ENCODE results near the gene ATP1B1.
A peak's percentile ranks its signal among the peaks of the same experiment; 100 is the strongest.

The ATP1B1 gene

DNA sequence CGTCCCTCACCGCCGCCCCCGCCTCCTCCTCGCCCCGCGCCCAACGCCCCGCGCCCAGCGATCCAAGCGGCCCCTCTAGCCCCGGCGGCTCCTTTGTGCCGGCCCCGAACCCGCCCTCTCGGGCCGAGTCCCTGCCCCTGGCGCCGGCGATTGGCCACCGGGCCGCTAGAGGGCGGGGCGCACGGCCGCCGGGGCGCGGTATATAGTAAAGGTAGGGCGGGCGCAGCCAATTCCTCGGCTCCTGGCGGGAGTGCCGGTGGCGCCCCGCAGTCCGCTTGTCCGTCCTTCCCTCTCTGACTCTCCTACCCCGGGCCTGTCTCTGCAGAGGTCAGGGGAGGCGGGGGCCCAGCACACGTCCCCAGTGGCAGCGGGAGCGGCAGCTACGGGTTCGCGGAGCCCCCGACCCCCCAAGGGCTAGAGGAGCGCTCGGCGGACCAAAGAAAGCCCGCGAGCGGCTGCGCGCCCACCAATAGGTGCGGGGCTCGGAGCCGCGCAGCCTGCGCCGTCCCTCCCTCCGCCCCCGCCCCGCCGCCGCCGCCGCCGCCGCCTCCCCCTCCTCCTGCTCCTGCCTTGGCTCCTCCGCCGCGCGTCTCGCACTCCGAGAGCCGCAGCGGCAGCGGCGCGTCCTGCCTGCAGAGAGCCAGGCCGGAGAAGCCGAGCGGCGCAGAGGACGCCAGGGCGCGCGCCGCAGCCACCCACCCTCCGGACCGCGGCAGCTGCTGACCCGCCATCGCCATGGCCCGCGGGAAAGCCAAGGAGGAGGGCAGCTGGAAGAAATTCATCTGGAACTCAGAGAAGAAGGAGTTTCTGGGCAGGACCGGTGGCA, at the start of gene ATP1B1:
ATP1B1 (plus strand) TSS at position 596 of the 826 bp plus-strand sequence; CDS start at position 736, 140 bp downstream.
- DNase-seq, result peak; percentile 81

DNA sequence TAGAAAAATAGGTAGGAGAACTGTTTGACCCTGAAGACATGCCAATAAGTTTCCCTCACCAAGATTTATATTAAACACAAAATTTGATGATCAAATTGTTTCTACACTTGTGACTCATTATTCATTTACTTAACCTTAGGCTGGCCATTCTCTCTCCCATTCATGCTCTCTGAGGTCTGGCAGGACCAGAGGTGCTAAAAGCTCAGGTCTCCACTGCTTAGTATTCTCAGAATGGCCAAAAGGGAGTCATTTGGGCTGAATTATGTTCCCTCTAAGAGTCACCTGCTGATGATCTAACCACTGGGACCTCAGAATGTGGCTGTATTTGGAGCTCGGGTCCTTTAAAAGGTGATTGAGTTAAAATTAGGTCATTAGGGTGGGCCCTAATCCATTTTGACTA, 47.1 kb upstream of the ATP1B1 start:
- no peak for DNase-seq

DNA sequence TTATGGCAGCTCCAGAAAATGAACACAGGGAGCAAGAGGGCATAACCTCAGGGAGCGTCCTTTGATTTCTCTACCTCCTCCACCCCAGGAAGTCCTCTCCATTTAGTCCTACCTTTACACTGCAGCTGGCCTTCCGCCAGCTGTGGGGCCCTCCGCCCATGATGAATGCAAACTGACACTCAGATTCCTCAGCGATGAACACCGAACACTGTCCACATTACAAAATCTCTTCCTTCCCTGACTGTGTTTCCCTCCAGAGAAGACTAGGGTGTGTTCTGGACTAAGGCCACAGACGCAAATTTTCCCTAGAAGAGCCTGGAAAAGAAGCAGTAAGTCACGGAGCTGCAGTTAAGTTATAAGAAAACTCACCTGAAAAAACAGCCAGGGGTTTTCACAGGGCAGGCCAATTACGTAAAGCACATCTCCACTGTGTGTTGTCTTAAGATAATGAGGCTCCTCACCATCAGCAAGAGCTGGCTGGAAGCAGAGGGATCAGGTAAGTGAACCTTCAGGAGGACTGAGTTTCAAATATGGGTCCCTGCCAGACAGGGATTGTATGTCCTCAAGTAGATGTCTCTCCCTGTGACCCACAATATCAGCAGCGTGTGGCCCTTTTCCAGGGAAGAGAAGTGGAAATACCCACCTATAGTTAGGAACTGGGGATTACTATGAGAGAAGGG, 46.3 kb upstream of the ATP1B1 start:
- DNase-seq, result no peak

DNA sequence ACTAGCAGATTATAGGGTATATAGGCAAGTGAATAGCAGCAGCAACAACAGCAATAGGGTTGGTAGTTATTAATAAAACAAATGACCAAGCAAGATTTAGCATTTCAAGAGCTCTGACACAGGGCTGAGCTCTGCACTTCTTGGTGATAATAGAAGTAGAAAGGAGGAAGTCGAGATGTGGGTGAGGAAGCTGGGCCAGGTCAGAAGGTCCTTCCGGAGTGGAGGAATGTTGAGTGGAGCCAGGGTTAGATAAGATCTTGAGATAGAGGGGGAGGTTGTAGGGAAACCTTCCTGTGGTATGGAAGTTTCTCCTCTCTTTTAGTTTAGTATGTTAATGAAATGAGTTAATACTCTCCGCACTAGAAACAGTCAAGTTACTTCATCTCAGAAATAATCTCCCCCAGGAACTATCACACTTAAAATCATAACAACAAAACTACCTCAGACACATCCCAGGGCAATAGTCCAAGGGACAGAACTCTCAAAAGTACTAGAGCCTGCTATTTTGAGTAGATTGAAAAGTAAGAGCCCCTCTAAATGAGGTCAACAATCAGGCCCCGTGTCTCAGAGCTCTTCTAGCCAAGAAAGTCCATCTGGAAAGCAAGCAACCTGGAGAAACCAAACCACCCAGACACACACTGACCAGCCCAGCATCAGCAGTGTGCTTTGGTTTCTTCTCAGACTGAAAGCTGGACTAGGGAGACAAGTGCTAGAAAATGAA, 45.4 kb upstream of the ATP1B1 start:
- no peak for DNase-seq

DNA sequence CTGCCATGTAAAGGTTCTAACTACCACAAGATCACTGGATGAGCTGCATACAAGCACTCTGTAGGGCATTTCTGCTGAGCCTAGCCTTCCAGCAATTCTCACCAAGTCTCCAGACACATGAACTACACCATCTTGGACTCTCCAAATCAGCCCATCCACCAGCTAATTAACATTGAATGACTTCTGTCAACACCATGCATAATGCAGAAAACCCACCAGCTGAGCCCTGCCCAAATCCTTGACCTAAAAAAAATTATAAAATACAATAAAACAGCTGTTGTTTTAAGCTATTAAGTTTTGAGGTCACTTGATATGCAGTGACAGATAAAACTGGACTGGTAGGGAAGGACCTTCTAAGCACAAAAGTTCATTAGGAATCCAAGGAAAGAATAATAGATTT, 44.3 kb upstream of the ATP1B1 start:
- DNase-seq, result no peak

DNA sequence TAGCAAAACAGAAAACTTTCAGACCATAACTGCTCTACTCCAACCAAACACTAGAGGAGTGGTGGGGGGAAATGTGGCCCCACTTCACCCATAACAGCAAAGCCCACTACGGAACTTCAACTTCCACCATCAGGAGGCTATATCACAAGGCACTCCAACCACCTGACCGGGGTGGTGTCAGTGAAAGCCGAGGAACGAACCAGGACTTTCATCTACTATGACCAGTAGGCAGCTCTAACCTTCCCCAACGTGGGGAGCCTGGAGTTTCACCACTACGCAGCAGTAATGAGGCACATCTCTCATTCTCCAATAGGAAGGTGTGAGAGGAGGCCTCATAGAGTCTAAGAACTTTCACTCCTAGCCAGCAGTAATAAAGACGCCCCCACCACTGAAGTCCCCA, 42.4 kb upstream of the ATP1B1 start:
- DNase-seq, result no peak

DNA sequence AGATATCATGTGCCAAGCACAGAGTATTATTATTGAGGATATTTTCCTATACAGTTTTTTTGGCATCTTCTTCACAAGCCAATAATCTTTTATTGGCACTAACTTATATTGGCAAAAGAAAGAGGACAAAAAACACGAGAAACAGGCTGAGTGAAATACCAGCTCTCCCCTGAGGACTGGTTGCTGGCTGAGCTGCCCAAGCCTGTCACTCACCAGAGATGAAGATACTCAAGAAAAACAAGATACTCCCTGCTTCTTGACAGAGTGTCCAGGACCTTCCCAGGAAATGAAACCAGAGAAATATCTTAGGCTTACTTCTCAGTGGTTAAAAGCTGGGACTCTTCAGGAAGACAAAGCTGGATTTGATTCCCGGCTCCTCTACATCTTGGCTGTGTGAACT, 35.9 kb upstream of the ATP1B1 start:
- DNase-seq, result no peak

DNA sequence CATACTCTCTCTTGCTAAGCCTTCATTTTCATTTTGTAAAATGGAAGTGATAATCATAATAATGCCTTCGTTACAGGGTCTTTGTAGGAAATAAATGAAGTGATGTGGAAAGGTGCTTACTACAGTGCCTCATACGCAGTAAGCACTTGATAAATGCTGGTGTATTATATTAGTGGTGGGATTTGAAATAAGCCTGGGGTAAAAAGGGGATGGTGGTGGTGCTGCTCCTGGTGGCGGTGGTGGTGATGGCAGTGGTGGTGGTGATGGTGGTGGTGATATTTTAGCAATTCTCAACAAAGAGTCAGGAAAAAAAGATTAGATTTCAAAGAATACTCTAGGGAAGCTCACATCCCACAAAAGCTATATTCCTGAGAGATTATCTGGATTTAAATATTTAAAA, 35.5 kb upstream of the ATP1B1 start:
- DNase-seq, result no peak

DNA sequence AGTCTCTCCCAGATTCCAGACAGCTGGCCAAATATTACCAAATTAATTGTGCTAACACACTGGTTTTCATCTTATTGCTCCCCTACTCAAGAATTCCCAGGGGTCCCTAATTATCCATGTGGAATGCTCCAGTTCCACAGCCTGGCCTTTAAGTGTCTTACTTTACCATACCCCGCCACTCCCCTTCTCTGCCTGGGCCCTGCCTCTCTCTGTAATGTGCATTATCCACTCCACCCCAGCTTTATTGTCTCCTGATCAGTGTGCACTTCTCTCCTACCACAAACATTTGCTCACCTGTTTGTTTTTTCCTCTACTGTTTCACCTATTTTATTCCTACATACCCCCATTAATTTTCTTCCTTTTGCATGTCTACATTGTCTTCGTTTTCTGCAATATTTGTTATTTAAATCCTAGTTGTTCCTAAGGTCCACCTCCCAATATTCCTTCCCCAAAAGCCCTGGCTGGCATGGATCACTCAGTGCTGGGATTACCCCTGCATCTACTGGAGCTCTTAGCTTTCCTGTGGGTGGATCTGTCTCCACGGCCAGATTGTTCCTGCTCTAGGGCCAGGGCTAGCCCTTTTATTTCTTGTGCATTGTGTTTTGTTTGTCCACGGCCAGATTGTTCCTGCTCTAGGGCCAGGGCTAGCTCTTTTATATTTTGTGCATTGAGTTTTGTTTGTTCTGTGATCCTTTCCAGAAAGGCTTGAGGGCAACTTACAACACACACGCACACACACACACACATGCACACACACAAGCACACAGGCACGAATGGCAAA, 33.4 kb upstream of the ATP1B1 start:
- no peak for DNase-seq

DNA sequence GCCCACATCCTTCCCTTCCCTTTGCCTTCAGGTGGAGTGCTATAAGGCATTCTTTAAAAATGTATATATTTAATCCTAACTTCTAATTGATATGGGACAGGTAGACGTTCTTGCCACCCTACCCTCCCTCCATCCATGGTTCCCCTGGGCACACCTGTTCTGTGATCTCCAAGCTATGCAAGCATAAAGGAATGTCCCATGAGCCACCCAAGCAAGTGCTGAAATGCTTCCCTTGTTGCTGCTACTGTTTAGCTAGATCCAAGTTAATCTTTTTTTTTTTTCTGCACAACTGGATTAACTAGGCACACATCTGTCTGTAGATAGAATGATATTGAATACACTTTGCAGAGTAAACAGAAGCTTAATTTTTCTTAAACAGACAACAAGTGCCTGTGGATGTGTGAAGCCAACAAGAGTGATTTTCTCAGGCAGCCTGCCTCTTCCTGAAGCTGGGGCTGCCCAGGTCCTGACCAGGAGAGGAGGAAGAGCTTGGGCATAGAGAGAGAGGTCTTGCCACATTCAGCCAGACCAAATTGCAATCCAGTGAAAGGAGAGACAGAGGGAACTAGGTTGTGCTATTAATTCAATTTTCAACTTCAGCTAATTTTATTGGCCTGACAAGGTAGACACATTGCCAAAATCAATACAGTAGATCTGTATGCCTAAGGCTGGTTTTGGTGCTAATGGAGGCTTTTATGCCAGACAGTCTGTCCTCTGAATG, 28.2 kb upstream of the ATP1B1 start:
- DNase-seq, result no peak

DNA sequence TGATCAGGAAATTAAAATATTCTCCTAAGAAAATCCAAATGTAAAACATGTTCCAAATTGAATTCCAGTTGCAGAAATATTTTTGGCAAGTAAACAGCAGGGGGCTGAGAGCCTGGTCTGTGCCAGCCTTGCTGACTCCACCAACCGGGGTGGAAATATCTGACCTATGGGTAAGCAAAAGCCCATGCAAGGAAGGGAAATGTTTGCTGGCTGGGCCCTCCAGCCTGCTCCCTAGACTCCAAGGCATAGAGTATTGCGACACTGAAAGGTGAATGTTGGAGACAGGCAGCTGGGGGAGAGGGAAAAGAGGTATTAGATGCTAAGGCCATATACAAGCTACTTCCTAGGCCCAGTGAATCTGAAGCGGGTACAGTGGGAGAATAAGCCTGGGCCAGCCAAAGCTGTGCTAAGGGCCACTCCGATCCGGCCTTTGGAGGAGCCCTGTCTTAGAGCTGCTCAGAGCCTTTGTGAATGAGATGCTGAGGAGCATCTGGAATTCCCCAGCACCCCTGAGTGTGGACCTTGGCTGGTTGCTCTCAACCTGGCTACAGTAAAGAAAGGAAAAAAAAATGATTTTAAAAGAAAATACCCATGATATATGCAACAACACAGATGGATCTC, 24.9 kb upstream of the ATP1B1 start:
- no peak for DNase-seq

DNA sequence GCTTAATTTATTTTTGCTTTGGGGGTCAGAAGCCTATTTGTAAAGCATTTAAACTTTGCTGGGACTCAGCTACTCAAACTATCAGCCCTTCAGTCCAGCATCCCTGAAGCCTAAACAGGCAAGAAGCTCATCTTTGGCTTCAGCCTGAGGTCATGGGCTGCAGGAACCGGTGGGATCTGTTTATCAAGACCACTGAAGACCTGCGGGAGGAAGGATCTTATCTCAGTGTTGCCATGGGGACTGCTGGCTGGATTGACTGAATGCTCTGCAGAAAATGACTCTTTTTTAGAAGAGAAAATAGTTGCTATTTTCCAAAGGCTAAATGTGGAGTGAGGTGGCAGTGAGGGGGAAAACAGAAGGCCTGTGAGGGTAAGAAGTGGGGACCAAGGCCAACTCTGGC, 20.6 kb upstream of the ATP1B1 start:
- no peak for DNase-seq

DNA sequence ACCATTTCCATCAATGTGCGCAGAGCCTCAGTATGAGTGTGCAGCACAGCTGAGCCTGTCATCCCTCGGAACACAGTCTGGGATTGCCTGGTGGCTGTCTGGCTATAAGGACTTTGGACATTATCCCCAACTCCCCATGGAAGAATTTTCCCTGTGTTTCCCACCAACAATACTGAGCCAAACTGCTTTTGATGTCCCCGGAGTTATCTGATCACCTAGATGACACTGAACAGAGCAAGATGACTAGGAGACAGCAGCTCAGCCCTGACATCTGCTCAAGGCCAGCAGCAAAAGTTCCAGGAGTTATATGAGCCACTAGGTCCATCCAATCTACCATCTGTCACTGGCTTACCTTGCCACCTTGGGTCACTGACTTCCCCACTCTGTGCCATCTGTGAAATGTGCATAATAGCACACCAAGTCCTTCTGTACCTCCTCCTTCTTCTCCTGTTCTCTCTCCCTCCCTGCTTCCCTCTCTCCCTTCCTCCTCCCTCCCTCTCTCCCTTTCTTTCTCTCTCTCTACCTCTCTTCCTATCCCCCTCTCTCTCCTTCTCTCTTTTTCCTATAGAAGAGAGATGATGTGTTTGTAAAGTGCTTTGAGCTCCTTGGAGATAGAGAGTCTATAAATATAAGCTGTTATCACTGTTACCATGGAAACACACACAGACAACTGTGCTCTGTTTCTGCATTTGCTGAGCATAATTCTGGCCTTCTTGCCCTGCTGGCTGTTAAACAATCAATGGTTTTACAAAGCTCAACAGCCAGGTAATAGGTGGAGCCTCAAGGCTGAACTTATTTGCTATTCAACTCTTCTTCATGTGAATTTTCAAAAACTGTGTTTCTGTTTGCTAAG, 19.7 kb upstream of the ATP1B1 start:
- no peak for DNase-seq

DNA sequence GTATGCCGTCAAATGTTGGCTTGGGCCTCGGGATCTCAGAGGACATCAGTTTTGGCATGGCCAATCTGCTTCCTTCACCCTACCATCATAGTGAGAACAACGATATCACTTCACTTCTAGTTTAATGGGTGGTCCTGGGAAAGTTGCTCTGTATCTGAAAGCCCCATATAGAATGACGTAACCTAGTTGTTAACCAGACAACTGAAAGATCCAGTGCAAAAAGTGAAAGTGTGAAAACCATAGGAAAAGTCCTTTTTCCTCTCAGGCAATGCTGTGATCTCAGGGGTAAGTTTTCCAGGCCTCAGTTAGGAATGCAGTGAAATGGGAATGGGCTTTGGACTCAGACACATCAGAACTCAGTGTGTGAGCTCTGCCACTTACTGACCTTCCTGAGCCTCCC, 18.6 kb upstream of the ATP1B1 start:
- DNase-seq, result no peak

DNA sequence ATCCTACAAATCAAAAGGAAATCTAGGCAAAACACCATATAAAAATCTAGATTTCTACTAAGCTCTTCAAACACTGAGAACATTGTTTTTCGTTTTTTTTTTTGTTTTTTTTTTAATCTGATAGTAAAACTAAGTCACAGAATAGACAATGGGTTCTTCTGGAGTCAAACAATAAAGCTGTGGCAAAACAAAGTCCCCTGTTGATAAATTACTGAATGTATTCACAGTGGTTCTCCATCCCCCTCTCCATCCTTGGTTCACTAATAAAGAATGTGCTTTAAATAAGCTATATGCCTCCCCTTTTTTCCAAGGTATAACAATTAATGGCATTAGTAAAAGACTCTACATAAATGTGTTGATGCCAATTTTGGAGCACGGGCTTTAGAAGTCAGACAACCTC, 16.7 kb upstream of the ATP1B1 start:
- DNase-seq, result no peak

DNA sequence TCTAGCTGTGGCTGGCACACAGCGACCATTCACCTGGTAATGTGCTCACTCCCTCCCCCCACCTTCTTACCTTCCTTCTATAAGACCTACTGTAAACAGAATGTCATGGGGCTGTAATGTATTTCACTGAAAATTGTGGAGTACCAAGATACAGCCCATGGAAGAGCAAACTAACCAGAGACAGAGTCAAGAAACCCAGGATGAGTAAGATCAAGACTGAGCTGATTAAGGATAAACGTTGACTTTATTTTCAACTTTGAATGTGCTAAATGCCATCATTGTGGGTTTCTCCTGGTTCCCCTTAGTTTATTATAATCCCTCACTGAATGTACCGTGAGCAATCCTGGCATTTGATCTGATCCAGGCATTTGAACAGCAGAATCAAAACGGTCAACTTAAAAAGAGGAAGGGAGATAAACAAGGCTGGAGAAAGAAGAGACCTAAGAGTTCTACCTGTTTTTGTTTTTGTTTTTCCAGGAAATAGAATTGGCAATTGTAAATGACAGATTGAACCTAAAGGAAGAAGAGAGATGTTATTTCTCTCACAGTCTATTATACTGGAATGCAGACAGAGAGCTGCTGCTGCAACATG, 16.1 kb upstream of the ATP1B1 start:
- DNase-seq, result no peak

DNA sequence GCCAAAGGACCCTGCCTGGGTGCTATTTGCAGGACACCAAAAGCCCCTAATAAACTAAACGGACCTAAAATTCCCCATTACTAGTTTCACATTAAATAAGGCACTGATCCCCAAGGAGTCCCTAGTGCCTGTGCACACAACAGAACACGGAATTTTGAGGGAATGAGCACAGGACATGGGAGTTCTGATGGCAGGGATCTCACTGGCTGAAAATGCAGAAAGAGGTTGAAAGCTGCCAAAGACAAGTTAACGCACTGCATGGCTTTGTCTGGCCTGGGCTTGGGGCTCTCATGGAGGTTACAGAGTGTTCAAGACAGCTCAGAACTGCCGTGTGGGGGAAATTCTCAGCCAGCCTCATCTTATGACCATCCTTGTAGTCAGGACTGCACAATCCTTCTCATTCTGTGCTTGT, 15.6 kb upstream of the ATP1B1 start:
- no peak for DNase-seq

DNA sequence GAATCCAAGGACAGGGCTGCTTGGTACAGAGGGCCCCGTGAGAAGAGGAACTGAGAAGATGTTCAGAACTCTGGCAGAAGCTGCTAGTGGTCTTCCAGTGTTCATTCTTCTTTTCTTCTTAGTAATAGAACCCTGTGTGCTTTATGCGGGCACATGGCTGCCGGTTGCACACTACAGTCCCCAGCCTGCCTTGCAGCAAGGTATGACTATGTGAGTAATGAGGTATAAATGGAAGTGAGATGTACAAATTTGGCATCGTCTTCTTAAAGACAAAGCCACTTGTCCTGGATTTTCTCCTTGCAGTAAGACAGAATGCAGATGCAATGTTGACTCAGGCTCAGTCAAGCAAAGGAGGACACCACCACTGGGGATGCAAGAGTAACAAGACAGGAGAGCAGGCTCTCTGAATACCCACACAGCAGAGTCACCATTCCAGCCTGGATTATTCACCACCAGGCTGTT, 15.0 kb upstream of the ATP1B1 start:
- DNase-seq, result no peak

DNA sequence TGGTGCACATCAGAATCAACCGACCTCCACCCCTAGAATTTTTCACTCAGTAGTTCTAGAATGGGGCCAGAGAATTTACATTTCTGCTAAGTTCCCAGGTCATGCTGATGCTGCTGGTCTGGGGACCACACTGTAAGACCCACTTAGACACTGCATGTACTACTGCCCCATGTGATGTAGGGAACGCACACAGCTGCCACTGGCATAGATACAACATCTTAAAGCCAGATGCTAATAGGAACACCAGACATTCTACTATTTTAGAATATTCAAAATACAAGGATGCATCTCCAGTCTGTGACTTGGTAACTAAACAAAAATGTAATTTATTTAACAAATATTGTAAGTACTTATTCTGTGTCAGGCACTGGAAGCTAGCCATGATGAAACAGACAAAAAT, 14.1 kb upstream of the ATP1B1 start:
- DNase-seq, result no peak

DNA sequence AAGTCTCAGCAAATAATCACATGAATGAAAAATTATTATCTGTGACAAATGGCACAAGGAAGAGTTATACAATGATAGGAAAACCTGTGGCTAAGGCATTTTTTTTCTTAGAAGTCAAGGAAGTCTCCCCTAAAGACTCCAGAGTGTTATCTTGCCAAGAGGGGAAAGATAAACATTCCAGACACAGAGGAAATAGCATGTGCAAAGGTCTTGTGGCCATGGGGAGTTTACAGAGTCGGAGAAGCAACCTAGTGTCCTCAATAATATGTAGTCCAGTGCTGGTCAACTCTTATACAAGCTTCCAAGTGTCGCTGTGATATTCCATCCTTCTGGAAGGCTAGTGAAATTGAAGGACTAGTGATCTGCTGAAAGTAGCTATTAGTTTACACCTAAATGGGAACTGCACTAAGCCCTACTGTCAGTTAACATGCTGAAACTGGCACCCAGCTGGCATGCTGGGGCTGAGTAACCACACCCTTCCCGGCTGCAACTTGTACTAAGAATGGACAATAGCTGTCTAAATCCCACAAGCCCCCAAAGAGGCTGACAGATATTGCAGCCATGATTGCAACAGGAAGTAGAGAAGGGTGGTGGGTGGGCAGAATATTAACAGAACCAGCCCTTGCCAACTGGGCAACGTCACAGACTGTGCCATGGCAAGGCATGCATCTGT, 11.5 kb upstream of the ATP1B1 start:
- no peak for DNase-seq

Measured in stimulated activated CD4-positive, alpha-beta T cell treated with anti-CD3 and anti-CD28 coated beads, Interleukin-4, amount 100 ng/mL, for 24 hours (primary cell).